Duodenal mucosa (tissue), 2 donors: Measurements from ENCODE around the gene IZUMO1.
"Not testable (repeated sequence)": the region's sequence is repeated elsewhere in the genome, so short reads cannot be mapped to it uniquely, and the experiment has no call there.

ENCODE experiments used
- H3K27ac ChIP-seq: one replicate; pipeline ENCODE4 v1.7.0; 2013; ENCODE audit warnings: low read depth, low read length
- H3K27me3 ChIP-seq, 2 donors: one replicate each; pipeline ENCODE4 v1.7.0; 2013; ENCODE audit warnings: low read length in 2 of 2, control low read depth in 1 of 2; ENCODE audit not compliant: insufficient read depth in 2 of 2, control insufficient read depth in 1 of 2
- H3K36me3 ChIP-seq, 2 donors: one replicate each; pipeline ENCODE4 v1.7.0; 2013; ENCODE audit warnings: low read length in 2 of 2, control low read depth in 1 of 2; ENCODE audit not compliant: insufficient read depth in 2 of 2, control insufficient read depth in 1 of 2
- H3K4me1 ChIP-seq, 2 donors: one replicate each; pipeline ENCODE4 v1.7.0; 2013; ENCODE audit warnings: low read length in 2 of 2, control low read depth in 1 of 2; ENCODE audit not compliant: insufficient read depth in 2 of 2, control insufficient read depth in 1 of 2
- H3K4me3 ChIP-seq, 2 donors: one replicate each; pipeline ENCODE4 v1.7.0; 2013; ENCODE audit warnings: low read length in 2 of 2, low read depth in 1 of 2
- H3K9ac ChIP-seq, 2 donors: one replicate each; pipeline ENCODE4 v1.7.0; 2013; ENCODE audit warnings: low read length in 2 of 2, low read depth in 1 of 2
- H3K9me3 ChIP-seq, 2 donors: one replicate each; pipeline ENCODE4 v1.7.0; 2013; ENCODE audit warnings: low read length in 2 of 2, control low read depth in 1 of 2; ENCODE audit not compliant: control insufficient read depth in 1 of 2

IZUMO1 gene

DNA sequence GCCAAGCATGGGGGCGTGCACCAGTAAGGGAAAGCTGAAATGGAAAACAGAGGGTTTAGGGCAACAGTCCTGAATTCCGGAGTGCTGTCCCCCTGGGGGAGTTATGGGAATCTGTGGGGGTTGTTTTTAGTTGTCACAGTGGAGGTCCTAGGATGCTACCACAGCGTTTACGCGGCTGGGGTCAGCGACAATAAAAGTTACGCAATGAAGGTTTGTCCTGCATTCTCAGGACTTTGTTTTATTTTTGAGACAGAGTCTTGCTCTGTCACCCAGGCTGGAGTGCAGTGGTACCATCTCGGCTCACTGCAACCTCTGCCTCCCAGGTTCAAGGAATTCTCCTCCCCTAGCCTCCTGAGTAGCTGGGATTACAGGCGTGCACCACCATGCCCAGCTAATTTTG lies 53.1 kb downstream of the IZUMO1 start:
- not testable (repeated sequence) for H3K36me3 ChIP-seq, H3K9ac ChIP-seq, H3K4me3 ChIP-seq, H3K27me3 ChIP-seq, H3K4me1 ChIP-seq, H3K9me3 ChIP-seq, H3K27ac ChIP-seq
